Measurements from ENCODE around the gene NDOR1.

The NDOR1 gene

DNA sequence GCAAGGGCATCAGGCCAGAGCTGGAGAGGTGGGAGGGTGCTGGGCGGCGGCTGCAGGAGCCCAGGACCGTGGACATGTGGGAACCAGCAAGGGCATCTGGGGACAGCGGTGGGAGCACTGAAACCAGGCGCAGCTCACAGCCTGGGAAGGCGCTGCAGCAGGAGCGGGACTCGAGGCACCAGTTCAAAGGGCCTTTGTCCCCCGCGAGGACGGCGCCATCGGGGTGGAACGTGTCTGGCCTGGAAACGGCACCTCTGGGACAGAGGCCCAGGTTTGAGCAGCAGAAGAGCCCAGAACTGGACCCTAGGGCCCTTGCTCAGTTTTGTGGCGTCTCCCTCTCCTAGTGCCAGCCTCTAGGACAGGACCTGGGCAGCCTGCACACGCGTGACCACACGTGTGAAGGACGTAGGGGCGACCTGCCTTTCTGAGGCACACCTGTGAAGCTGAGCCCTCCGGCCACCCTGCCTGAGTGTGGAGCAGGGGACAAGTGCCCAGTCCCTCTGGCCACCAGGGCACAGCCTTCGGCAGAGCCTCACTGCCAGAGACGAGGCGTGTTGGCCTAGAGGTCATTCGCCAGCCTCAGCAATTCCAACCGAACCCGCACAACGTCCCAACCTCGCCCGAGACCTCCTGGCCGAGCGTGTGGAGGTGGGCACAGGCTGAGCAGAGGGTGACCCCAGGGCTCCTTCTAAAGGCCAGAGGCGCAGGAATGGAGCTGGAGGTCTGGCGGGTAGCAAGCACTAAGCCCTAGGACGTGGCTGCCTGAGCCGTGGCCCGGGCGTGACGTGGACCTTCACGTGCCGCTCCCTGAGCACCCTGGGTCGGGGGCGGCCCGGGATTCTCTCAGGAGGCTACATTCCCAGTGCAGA lies 31.5 kb upstream of the NDOR1 start:
- TF ChIP-seq, protein P1, sequence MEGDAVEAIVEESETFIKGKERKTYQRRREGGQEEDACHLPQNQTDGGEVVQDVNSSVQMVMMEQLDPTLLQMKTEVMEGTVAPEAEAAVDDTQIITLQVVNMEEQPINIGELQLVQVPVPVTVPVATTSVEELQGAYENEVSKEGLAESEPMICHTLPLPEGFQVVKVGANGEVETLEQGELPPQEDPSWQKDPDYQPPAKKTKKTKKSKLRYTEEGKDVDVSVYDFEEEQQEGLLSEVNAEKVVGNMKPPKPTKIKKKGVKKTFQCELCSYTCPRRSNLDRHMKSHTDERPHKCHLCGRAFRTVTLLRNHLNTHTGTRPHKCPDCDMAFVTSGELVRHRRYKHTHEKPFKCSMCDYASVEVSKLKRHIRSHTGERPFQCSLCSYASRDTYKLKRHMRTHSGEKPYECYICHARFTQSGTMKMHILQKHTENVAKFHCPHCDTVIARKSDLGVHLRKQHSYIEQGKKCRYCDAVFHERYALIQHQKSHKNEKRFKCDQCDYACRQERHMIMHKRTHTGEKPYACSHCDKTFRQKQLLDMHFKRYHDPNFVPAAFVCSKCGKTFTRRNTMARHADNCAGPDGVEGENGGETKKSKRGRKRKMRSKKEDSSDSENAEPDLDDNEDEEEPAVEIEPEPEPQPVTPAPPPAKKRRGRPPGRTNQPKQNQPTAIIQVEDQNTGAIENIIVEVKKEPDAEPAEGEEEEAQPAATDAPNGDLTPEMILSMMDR (IDR thresholded peaks at IDR 0.05; ENCODE audit: control insufficient read depth, insufficient read depth, low read depth, low read length, missing control alignments) = no peak
- H3K4me3 ChIP-seq (ENCODE audit: control insufficient read depth, low read depth, low read length) = no peak overlapping the region
- no peak for DNase-seq (ENCODE audit: low read depth)

DNA sequence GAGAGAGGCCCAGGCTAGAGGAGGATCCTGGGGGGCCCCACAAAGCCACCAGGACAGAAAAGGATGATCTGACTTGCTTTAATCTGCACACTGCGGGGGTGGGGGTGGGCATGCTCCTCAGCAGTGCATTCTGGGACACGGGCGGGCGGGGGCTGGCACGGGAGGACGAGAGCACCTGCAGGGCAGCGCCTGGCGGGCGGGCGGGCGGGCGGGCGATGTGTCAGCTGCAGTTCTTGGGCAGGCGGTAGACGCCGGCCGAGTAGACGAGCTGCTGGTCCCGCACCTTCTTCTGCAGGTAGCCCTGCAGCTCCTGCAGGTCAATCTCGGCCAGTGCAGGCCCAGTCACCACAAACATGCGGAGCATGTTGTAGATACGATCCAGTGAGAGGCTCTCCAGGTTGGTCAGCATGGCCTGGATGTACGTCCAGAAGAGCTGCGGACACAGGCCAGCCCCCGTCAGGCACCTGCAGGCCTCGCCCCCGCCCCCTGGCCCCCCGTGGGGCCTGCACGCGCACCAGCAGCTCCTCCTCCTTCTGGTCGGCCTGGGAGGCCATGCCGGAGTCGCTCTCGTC lies 30.7 kb upstream of the NDOR1 start:
- TF ChIP-seq, protein P1 (IDR thresholded peaks at IDR 0.05; ENCODE audit: control insufficient read depth, insufficient read depth, low read depth, low read length, missing control alignments) = no peak
- H3K4me3 ChIP-seq (ENCODE audit: control insufficient read depth, low read depth, low read length) = no peak overlapping the region
- DNase-seq (ENCODE audit: low read depth) = no peak

DNA sequence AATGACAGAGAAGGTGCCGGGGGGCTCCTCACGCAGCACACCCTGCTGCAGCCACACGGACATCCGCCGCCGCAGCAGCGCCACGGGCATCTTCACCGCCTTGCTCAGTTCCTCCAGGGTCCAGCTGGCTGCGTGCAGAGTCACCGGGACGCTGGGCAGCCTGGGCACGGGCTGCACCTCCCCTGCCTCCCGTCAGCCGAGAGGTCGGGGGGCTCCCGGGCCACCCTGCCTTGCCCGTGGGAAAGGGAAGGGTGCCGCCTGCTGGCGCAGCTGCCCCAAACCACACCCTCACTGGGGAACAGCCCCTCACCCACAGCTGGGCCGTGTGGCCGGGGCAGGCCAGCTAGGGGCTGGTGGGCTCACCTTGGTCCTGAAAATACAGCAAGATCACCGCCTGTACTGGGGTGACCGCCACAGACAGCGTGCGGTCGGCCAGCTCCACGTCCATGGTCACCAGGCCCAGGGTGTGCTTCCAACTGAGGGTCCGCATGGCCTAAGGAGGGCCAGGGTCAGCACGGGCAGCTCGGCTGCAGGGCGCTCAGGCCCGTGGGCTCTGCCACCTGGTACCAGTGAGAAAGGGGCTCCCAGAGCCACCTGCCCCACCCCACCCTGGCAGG lies 30.0 kb upstream of the NDOR1 start:
- DNase-seq (ENCODE audit: low read depth) = no peak
- TF ChIP-seq, protein P1 (IDR thresholded peaks at IDR 0.05; ENCODE audit: control insufficient read depth, insufficient read depth, low read depth, low read length, missing control alignments) = peak; percentile 28
- H3K4me3 ChIP-seq (ENCODE audit: control insufficient read depth, low read depth, low read length) = no peak overlapping the region

DNA sequence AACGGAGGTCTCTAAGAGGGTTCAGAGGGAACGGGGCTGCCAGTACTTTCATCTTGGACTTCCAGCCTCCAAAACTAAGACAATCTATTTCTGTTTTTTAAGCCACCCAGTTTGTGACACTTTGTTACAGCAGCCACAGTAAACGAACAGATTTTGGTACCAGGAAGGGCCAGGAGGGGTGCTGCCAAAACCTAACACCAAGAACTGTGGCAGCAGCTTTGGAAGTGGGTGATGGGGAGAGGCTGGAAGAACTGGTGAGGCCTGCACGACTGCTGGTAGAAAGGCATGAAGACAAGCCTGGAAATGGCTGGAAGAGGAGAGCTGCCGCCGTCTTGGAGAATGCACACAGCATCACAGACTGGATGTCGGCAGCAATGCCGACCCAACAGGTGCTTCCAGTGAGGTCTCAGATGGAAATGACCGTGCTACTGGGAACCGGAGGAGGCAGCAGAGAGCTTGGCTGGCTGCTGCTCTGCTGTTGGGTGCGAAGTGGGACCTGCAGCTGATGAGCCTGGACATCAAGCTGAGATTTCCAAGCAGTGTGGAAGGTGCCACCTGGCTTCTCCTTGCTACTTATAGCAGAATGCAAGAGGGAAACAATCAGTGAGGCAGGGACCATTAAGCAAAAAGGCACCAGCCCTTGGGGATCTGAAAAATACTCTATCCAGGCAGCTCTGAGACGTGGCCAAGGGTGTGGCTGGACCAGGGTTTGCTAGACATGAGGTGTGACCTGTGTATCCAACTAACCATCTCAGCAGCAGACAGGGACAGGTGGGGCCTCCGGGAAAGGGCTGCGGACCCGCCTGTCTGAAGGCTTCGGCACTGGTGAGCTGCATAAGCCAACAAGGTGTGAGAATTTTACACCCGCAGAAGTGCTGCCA lies 29.0 kb upstream of the NDOR1 start:
- no peak for DNase-seq (ENCODE audit: low read depth)
- H3K4me3 ChIP-seq (ENCODE audit: control insufficient read depth, low read depth, low read length) = no peak overlapping the region
- TF ChIP-seq, protein P1 (IDR thresholded peaks at IDR 0.05; ENCODE audit: control insufficient read depth, insufficient read depth, low read depth, low read length, missing control alignments) = peak; percentile 77

DNA sequence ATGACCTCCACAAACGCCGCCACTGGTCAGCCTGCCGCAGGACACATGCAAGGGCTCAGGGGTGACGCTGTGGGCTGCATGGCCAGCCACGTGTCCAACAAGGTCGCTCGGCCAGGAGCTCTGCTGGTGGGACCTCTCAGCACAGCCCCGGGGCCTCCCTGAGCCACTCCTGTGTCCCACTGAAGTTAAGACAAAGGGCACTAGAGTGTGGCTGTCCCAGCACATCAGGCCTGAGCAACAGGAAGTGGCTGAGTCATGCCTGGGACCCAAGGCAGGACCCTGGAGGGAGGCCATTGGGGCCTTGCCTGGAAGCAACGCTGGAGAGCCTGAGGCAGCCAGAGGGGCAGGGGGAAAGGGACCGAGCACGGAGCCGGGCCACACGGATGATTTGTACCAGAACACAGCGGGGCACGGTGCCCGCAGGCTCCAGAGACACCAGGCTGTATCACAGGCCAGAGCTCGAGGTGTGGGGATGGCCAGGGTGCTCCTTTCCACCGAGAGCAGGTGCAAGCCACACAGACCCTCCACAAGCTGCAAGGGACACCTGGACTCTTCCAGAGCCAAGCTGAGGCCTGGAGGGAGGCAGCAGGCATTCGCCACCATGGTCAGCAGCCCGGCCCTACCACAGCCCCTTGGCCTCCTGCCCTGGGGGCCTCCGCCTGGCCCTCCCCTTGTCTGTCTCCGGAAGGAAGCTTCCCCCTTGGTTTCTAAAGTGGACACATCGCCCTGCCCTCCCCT lies 27.1 kb upstream of the NDOR1 start:
- TF ChIP-seq, protein P1 (IDR thresholded peaks at IDR 0.05; ENCODE audit: control insufficient read depth, insufficient read depth, low read depth, low read length, missing control alignments) = no peak
- no peak for DNase-seq (ENCODE audit: low read depth)
- no peak overlapping the region for H3K4me3 ChIP-seq (ENCODE audit: control insufficient read depth, low read depth, low read length)

Measured in AG09309 (cell line).